Vagina (tissue), 2 donors: ENCODE measurements around the gene GLI3. TPM values are rescaled to one million over a fixed set of nuclear protein-coding genes. Genes with fewer than 3 reads are reported as not detected.

Experiments
- DNase-seq, 2 donors: peaks; one replicate each; pipeline ENCODE4 v3.0.0-alpha.2; 2017; ENCODE audit errors: extremely low spot score in 2 of 2
- H3K27ac ChIP-seq: fragments of 200-600 bp; sonication (generic); one replicate; pipeline ENCODE4 v1.5.1; 2019
- H3K27me3 ChIP-seq: fragments of 200-600 bp; sonication (generic); one replicate; pipeline ENCODE4 v1.5.1; 2019
- H3K36me3 ChIP-seq, 2 donors: fragments of 200-600 bp; sonication (generic); one replicate each; pipeline ENCODE4 v1.5.1; 2017 to 2019
- H3K4me1 ChIP-seq: fragments of 200-600 bp; sonication (generic); one replicate; pipeline ENCODE4 v1.5.1; 2019
- H3K4me3 ChIP-seq, 2 donors: fragments of 200-600 bp; sonication (generic); 1 replicate in 1 of 2; 2 replicates in 1 of 2; pipeline ENCODE4 v1.5.1; 2016 to 2019
- H3K9me3 ChIP-seq: fragments of 200-600 bp; sonication (generic); one replicate; pipeline ENCODE4 v1.5.1; 2019
- CTCF ChIP-seq, 3 experiments: fragments of 450-650 bp in 2 of 3; fragments of 200-600 bp in 1 of 3; sonication (generic) in 1 of 3; IDR thresholded peaks; one replicate each; pipeline ENCODE4 v1.5.1; 2017 to 2019; ENCODE audit warnings: antibody characterized with exemption in 3 of 3, mild to moderate bottlenecking in 2 of 3, moderate library complexity in 2 of 3
- POLR2A ChIP-seq, 2 donors: fragments of 450-650 bp; IDR thresholded peaks; one replicate each; pipeline ENCODE4 v1.6.1; 2017; ENCODE audit warnings: antibody characterized with exemption in 2 of 2, mild to moderate bottlenecking in 2 of 2, moderate library complexity in 2 of 2
- POLR2AphosphoS5 ChIP-seq, 2 donors: sonication (generic); formaldehyde crosslinking; IDR thresholded peaks; one replicate each; pipeline ENCODE4 v1.9.0; 2017; ENCODE audit warnings: antibody characterized with exemption in 2 of 2, mild to moderate bottlenecking in 2 of 2, low read depth in 1 of 2; ENCODE audit not compliant: insufficient read depth in 1 of 2
- intact Hi-C: fragments of 100-400 bp; cut with DNase I; formaldehyde crosslinking; loops from one replicate; pipeline ENCODE4 v1.15.1; 2023
- total RNA-seq: library from RNA; depleted of rRNA; stranded (reverse); fragments of >200 nt; gene quantifications from one replicate; pipeline ENCODE4 v1.2.3, GENCODE V29; 2016

The GLI3 gene
- total RNA-seq, 1 donor from 2014 or later: 24.6 TPM

GRCh38 chr7:42233695-42234331, 3.2 kb downstream of the GLI3 start:
- DNase-seq: no peak
- Histone ChIP-seq H3K9me3 (no peaks in the 10 kb centered on the region), H3K27me3 (no peaks in the 10 kb centered on the region), H3K4me3 (no peak overlapping the region), H3K27ac (no peak overlapping the region), H3K4me1 (peaks cover 60% of the 10 kb centered on the region), H3K36me3 (no peaks in the 10 kb centered on the region)
- intact Hi-C loops: loop anchor here (10.0 kb wide), 1 partner anchor 259 kb away; no protein-coding TSS in a partner anchor
- TF ChIP-seq POLR2A (IDR thresholded peaks at IDR 0.05) (no peak), POLR2AphosphoS5 (IDR thresholded peaks at IDR 0.05; ENCODE audit: insufficient read depth in 1 of 2, low read depth in 1 of 2) (no peak), CTCF (IDR thresholded peaks at IDR 0.05) (no peak)

GRCh38 chr7:42233171-42233570, 3.8 kb downstream of the GLI3 start:
- no peaks in the 10 kb centered on the region for H3K27me3 ChIP-seq
- no peak overlapping the region for H3K27ac ChIP-seq
- no peaks in the 10 kb centered on the region for H3K36me3 ChIP-seq
- TF ChIP-seq POLR2AphosphoS5 (IDR thresholded peaks at IDR 0.05; ENCODE audit: insufficient read depth in 1 of 2, low read depth in 1 of 2) (no peak), CTCF (IDR thresholded peaks at IDR 0.05) (no peak)
- no peaks in the 10 kb centered on the region for H3K9me3 ChIP-seq
- H3K4me3 ChIP-seq: no peak overlapping the region
- no peak for DNase-seq
- peaks cover 60% of the 10 kb centered on the region for H3K4me1 ChIP-seq
- intact Hi-C loops: loop anchor here (10.0 kb wide), 1 partner anchor 258 kb away; no protein-coding TSS in a partner anchor

GRCh38 chr7:42232275-42232674, 4.7 kb downstream of the GLI3 start:
- no peak overlapping the region for H3K4me3 ChIP-seq
- intact Hi-C loops: loop anchor here (10.0 kb wide), 1 partner anchor 257 kb away; no protein-coding TSS in a partner anchor
- no peaks in the 10 kb centered on the region for H3K9me3 ChIP-seq
- TF ChIP-seq POLR2AphosphoS5 (IDR thresholded peaks at IDR 0.05; ENCODE audit: insufficient read depth in 1 of 2, low read depth in 1 of 2) (no peak), CTCF (IDR thresholded peaks at IDR 0.05) (no peak)
- H3K4me1 ChIP-seq: peaks cover 68% of the 10 kb centered on the region
- no peak for DNase-seq
- no peaks in the 10 kb centered on the region for H3K36me3 ChIP-seq
- H3K27me3 ChIP-seq: no peaks in the 10 kb centered on the region
- H3K27ac ChIP-seq: no peak overlapping the region

- H3K4me3 ChIP-seq: no peak overlapping the region
- H3K4me1 ChIP-seq: peaks cover 78% of the 10 kb centered on the region
These were observed 5.8 kb downstream of the GLI3 start for GRCh38 chr7:42231043-42231787.

More at GRCh38 chr7:42231043-42231787, 5.8 kb downstream of the GLI3 start:
- Histone ChIP-seq H3K9me3 (no peaks in the 10 kb centered on the region), H3K36me3 (no peaks in the 10 kb centered on the region), H3K27me3 (no peaks in the 10 kb centered on the region), H3K27ac (no peak overlapping the region)
- DNase-seq: no peak
- intact Hi-C loops: loop anchor here (10.0 kb wide), 1 partner anchor 256 kb away; no protein-coding TSS in a partner anchor
- TF ChIP-seq POLR2AphosphoS5 (IDR thresholded peaks at IDR 0.05; ENCODE audit: insufficient read depth in 1 of 2, low read depth in 1 of 2) (no peak), CTCF (IDR thresholded peaks at IDR 0.05) (no peak), POLR2A (IDR thresholded peaks at IDR 0.05) (no peak)
